ENCODE results near the gene LPAR2. TPM values are rescaled to one million over a fixed set of nuclear protein-coding genes. Genes with fewer than 3 reads are reported as not detected.

The LPAR2 gene
- total and polyA plus RNA-seq, 2 donors (not counting 3 experiments of a cell fraction or from before 2014, with no cell fraction given) = 4.7 to 5.0 TPM

DNA sequence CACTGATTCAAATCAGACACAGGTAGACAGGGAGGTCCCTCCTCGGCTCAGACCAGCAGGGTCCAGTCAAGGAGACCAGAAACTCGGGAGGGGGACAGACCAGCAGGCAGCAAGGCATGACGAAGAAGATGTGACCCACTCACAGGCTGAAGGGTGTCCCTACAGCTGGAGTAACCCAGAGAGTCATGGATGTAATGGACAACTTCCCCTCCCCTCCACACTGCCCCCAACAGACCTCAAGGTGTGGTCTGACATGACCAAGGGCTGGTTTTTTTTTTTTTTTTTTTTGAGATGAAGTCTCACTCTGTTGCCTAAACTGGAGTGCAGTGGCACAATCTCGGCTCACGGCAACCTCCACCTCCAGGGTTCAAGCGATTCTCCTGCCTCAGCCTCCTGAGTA lies 43.7 kb downstream of the LPAR2 start:
- intact Hi-C loops (cut with micrococcal nuclease) (no loop called here), dilution Hi-C loops (cut with MboI; ENCODE audit: extremely low pct_ligation_motif_present, low sequenced_read_pairs) (no loop called here)
- H3K9me3 ChIP-seq (replicated peaks; ENCODE audit: control insufficient read depth, insufficient read depth, low read length) = no peaks in the 10 kb centered on the region
- H3K27me3 ChIP-seq (ENCODE audit: control insufficient read depth in 2 of 2, insufficient read depth in 2 of 2, low read length in 2 of 2) = no peaks in the 10 kb centered on the region
- no peaks in the 10 kb centered on the region for H3K79me2 ChIP-seq (ENCODE audit: control insufficient read depth, insufficient read depth, low read length)
- H3K4me3 ChIP-seq (replicated peaks in 1 of 3; ENCODE audit: insufficient read depth in 1 of 3, low read depth in 1 of 3, low read length in 3 of 3) = no peak overlapping the region
- H3K4me2 ChIP-seq (ENCODE audit: insufficient read depth, low read length) = no peak overlapping the region
- ChIA-PET POLR2A (no interaction called here), CTCF (no interaction called here)
- BruUV-seq (replicated peaks) = no TSS peak
- TF ChIP-seq, protein P1, sequence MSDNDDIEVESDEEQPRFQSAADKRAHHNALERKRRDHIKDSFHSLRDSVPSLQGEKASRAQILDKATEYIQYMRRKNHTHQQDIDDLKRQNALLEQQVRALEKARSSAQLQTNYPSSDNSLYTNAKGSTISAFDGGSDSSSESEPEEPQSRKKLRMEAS (IDR thresholded peaks at IDR 0.05; ENCODE audit: insufficient read depth, insufficient read length) = no peak
- TF ChIP-seq EZH2 (IDR thresholded peaks at IDR 0.05; ENCODE audit: borderline replicate concordance, low read depth, low read length, severe bottlenecking) (no peak), POLR2AphosphoS5 (IDR thresholded peaks at IDR 0.05; ENCODE audit: insufficient read depth, low read depth, low read length) (no peak), GATA2 (IDR thresholded peaks at IDR 0.05; ENCODE audit: insufficient read depth, insufficient read length, low read depth, low read length) (no peak), MYC (IDR thresholded peaks at IDR 0.05; ENCODE audit: low read depth, low read length) (no peak), POLR2A (IDR thresholded peaks at IDR 0.05; ENCODE audit: low read depth, low read length) (no peak), JUN (IDR thresholded peaks at IDR 0.05; ENCODE audit: borderline replicate concordance, insufficient read depth, insufficient read length, low read depth) (no peak), FOS (IDR thresholded peaks at IDR 0.05; ENCODE audit: borderline replicate concordance, insufficient read depth, low read length) (no peak)
- TF ChIP-seq, protein P2, sequence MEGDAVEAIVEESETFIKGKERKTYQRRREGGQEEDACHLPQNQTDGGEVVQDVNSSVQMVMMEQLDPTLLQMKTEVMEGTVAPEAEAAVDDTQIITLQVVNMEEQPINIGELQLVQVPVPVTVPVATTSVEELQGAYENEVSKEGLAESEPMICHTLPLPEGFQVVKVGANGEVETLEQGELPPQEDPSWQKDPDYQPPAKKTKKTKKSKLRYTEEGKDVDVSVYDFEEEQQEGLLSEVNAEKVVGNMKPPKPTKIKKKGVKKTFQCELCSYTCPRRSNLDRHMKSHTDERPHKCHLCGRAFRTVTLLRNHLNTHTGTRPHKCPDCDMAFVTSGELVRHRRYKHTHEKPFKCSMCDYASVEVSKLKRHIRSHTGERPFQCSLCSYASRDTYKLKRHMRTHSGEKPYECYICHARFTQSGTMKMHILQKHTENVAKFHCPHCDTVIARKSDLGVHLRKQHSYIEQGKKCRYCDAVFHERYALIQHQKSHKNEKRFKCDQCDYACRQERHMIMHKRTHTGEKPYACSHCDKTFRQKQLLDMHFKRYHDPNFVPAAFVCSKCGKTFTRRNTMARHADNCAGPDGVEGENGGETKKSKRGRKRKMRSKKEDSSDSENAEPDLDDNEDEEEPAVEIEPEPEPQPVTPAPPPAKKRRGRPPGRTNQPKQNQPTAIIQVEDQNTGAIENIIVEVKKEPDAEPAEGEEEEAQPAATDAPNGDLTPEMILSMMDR (IDR thresholded peaks at IDR 0.05; ENCODE audit: extremely low read depth in 1 of 2, insufficient read depth in 1 of 2, low read depth in 1 of 2, low read length in 2 of 2) = no peak
- no peaks in the 10 kb centered on the region for H3K9me1 ChIP-seq (replicated peaks; ENCODE audit: control insufficient read depth, extremely low read depth, insufficient read depth, low read length)
- no peaks in the 10 kb centered on the region for H4K20me1 ChIP-seq (replicated peaks; ENCODE audit: control insufficient read depth, extremely low read depth, insufficient read depth, low read length)
- DNase-seq (ENCODE audit: low read depth, low spot score) = no peak
- FAIRE-seq = no peak
- no peak overlapping the region for H3K27ac ChIP-seq (ENCODE audit: insufficient read depth, low read depth, low read length)
- no peaks in the 10 kb centered on the region for H3K4me1 ChIP-seq (ENCODE audit: control insufficient read depth, extremely low read depth, insufficient read depth, low read length)
- no peaks in the 10 kb centered on the region for H3K36me3 ChIP-seq (ENCODE audit: control insufficient read depth in 2 of 2, extremely low read depth in 1 of 2, insufficient read depth in 2 of 2, low read length in 2 of 2)
- H2AFZ ChIP-seq (ENCODE audit: low read depth, low read length) = no peak overlapping the region
- no peak overlapping the region for H3K9ac ChIP-seq (replicated peaks; ENCODE audit: extremely low read depth, insufficient read depth, low read length)

Data from endothelial cell of umbilical vein (primary cell).